ENCODE measurements around the gene NT5DC1.

NT5DC1 gene

GRCh38 chr6:116247285-116247684 lies 146.6 kb downstream of the NT5DC1 start:
- DNase-seq (ENCODE audit: low read depth, low spot score): no peak
- ChIA-PET CTCF (interaction anchor here (0.9 kb wide), 1 partner anchor 22 kb away, joined by 3 read pairs; no protein-coding TSS in a partner anchor), POLR2A (no interaction called here)
- H3K4me3 ChIP-seq (ENCODE audit: low read depth, low read length): no peak overlapping the region
- no peak for TF ChIP-seq CTCF (IDR thresholded peaks at IDR 0.05; ENCODE audit: insufficient read depth, low read length, missing control alignments)

DNA sequence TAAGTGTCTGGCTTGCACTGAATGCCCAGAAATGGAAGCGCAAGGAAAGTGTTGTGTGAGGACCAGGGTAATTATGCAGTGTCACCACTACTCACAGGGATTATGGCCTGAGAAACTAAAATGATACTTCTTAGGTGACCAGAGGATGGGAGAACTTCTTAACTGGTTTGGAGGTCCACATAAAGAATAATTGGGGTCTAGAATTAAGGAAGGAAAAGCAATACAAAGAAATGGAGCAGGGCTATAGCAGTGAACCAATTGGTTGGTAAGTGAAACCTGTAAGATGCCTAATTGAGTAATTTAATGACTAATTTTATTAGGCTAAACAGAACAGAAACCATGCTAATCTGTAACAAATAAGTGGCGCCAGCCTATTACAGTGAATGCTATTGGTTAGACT lies 147.9 kb downstream of the NT5DC1 start:
- ChIA-PET CTCF (interaction anchor here (0.8 to 1.1 kb wide), 3 partner anchors 11 to 20 kb away, joined by 3 read pairs; no protein-coding TSS in a partner anchor), POLR2A (no interaction called here)

GRCh38 chr6:116251568-116252384 lies 151.1 kb downstream of the NT5DC1 start:
- H3K4me3 ChIP-seq (ENCODE audit: low read depth, low read length): peak overlapping the region; percentile 98
- ChIA-PET CTCF (interaction anchor here (0.8 to 7.6 kb wide), 7 partner anchors 9 to 313 kb away, joined by 4 to 87 read pairs (median 5); no protein-coding TSS in a partner anchor), POLR2A (interaction anchor here (1.1 to 2.2 kb wide), 3 partner anchors 23 to 320 kb away, joined by 3 to 6 read pairs (median 6); partner anchors contain the start of genes RWDD1 and TSPYL1)
- no peak for DNase-seq (ENCODE audit: low read depth, low spot score)
- TF ChIP-seq CTCF (IDR thresholded peaks at IDR 0.05; ENCODE audit: insufficient read depth, low read length, missing control alignments): no peak

More for the DNA sequence above, 147.9 kb downstream of the NT5DC1 start:
- no peak for TF ChIP-seq CTCF (IDR thresholded peaks at IDR 0.05; ENCODE audit: insufficient read depth, low read length, missing control alignments)
- H3K4me3 ChIP-seq (ENCODE audit: low read depth, low read length): no peak overlapping the region
- DNase-seq (ENCODE audit: low read depth, low spot score): no peak

DNA sequence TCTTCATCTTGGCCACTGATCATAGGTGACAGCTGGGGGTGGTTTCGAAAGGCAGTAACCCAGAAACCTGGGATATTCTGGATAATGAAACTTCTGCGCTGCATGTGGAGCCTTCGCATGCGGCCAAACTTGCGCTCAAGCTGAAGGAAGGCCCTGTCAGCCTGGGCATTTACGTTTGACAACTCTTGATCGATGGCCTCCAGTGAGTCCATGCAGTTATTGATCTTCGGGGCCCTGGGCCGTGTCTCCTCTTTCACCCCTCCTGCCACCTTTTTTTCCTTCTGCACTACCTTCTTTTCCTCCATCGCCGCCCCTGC lies 152.5 kb downstream of the NT5DC1 start:
- peak overlapping the region; percentile 98 for H3K4me3 ChIP-seq (ENCODE audit: low read depth, low read length)
- no peak for DNase-seq (ENCODE audit: low read depth, low spot score)
- POLR2A ChIA-PET: interaction anchor here (1.4 to 1.9 kb wide), 2 partner anchors 15 to 24 kb away, joined by 5 to 7 read pairs; no protein-coding TSS in a partner anchor
- TF ChIP-seq CTCF (IDR thresholded peaks at IDR 0.05; ENCODE audit: insufficient read depth, low read length, missing control alignments): no peak
- CTCF ChIA-PET: interaction anchor here (0.6 to 7.6 kb wide), 6 partner anchors 10 to 307 kb away, joined by 3 to 87 read pairs (median 10); no protein-coding TSS in a partner anchor

DNA sequence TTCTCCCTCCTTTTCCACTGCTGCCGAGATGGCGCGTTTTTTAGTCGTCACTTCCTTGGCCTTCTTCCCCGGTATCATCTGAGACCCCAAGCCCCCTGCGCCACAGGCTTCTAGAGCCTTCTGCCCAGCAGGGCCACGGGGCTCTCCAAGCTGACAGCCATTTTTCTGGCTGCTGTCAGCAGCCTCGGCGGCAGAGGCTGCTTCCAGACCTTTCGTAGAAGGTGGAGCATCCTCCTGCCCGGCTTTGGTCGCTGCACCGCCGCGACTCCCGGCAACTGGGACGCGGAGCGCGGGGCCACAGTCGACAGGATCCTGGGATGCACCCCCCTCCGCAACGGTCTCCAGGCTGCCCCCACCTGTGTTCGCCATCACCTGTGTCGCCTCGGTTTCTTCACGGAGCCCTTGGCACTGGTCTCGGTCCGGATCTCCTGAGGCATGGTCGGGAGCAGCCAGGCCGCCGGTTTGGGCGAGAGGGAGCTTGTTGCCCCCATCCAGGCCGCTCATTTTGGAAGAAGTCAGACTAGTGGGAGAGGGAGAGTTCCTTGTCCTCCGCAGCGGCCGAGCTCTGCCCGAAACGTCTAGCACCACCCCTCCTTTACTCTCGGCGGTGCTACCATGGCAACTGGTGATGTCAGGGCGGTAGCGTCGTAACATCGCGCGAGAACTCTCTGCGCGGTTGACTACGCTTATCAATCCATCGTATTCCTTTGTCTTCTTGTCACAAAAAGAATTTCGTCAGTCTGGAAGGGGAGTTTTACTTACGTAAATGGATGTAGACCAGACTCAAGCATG lies 153.0 kb downstream of the NT5DC1 start, which contains the start of gene TSPYL4:
TSPYL4 (minus strand) TSS at position 571 of the 792 bp plus-strand sequence; CDS start at position 504, 67 bp downstream.
- no peak for DNase-seq (ENCODE audit: low read depth, low spot score)
- POLR2A ChIA-PET: interaction anchor here (0.6 to 1.9 kb wide), 5 partner anchors 15 to 1874 kb away, joined by 3 to 7 read pairs (median 3); partner anchors contain the start of gene TSPYL1
- H3K4me3 ChIP-seq (ENCODE audit: low read depth, low read length): peak within 1 kb of the TSS; percentile 98
- no peak for TF ChIP-seq CTCF (IDR thresholded peaks at IDR 0.05; ENCODE audit: insufficient read depth, low read length, missing control alignments)
- CTCF ChIA-PET: interaction anchor here (0.9 to 7.6 kb wide), 8 partner anchors 11 to 307 kb away, joined by 3 to 87 read pairs (median 4); no protein-coding TSS in a partner anchor

Data from AG04449 (cell line).